ENCODE results near the gene ULK3. TPM values are rescaled to one million over a fixed set of nuclear protein-coding genes. Genes with fewer than 3 reads are reported as not detected.

Gene ULK3
- total and polyA plus RNA-seq, 2 donors (not counting 3 experiments of a cell fraction or from before 2014, with no cell fraction given) = 36.0 to 48.6 TPM

DNA sequence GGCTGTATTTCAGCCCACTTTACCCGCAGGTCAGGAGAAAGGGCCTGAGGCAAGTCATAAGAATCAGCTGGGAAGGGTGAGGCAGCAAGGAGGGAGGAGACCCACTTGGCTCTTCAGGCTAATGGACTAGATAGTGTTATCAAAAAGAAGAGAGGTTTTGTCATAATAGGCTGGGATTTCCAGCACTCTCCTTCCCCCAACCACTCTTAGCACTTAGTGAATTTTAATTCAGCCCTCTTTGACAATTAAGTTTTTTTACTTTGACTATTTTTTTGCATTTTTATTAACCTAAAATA lies 47.7 kb upstream of the ULK3 start:
- Histone ChIP-seq H3K36me3 (ENCODE audit: control insufficient read depth in 2 of 2, extremely low read depth in 1 of 2, insufficient read depth in 2 of 2, low read length in 2 of 2) (peaks cover 0 to 6% of the 10 kb centered on the region in 2 experiments), H3K4me2 (ENCODE audit: insufficient read depth, low read length) (peak overlapping the region; percentile 88), H2AFZ (ENCODE audit: low read depth, low read length) (peak overlapping the region; percentile 84), H3K9me1 (replicated peaks; ENCODE audit: control insufficient read depth, extremely low read depth, insufficient read depth, low read length) (no peaks in the 10 kb centered on the region), H3K27ac (ENCODE audit: insufficient read depth, low read depth, low read length) (no peak overlapping the region), H3K9me3 (replicated peaks; ENCODE audit: control insufficient read depth, insufficient read depth, low read length) (no peaks in the 10 kb centered on the region), H3K79me2 (ENCODE audit: control insufficient read depth, insufficient read depth, low read length) (peaks cover 6% of the 10 kb centered on the region), H3K4me3 (replicated peaks in 1 of 3; ENCODE audit: insufficient read depth in 1 of 3, low read depth in 1 of 3, low read length in 3 of 3) (peak overlapping the region; percentile 30 to 83 (median 74)), H3K4me1 (ENCODE audit: control insufficient read depth, extremely low read depth, insufficient read depth, low read length) (peaks cover 12% of the 10 kb centered on the region), H3K27me3 (ENCODE audit: control insufficient read depth in 2 of 2, insufficient read depth in 2 of 2, low read length in 2 of 2) (no peaks in the 10 kb centered on the region), H3K9ac (replicated peaks; ENCODE audit: extremely low read depth, insufficient read depth, low read length) (peak overlapping the region; percentile 76), H4K20me1 (replicated peaks; ENCODE audit: control insufficient read depth, extremely low read depth, insufficient read depth, low read length) (no peaks in the 10 kb centered on the region)
- no TSS peak for BruUV-seq (replicated peaks)
- CTCF ChIA-PET = interaction anchor here (1.0 to 3.1 kb wide), 2 partner anchors 11 to 16 kb away, joined by 4 to 28 read pairs; partner anchors contain the start of gene FAM219B
- DNase-seq (ENCODE audit: low read depth, low spot score) = no peak
- dilution Hi-C loops (cut with MboI; ENCODE audit: extremely low pct_ligation_motif_present, low sequenced_read_pairs) = no loop called here
- no peak for FAIRE-seq
- TF ChIP-seq, protein P1, sequence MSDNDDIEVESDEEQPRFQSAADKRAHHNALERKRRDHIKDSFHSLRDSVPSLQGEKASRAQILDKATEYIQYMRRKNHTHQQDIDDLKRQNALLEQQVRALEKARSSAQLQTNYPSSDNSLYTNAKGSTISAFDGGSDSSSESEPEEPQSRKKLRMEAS (IDR thresholded peaks at IDR 0.05; ENCODE audit: insufficient read depth, insufficient read length) = no peak
- TF ChIP-seq EZH2 (IDR thresholded peaks at IDR 0.05; ENCODE audit: borderline replicate concordance, low read depth, low read length, severe bottlenecking) (no peak), POLR2AphosphoS5 (IDR thresholded peaks at IDR 0.05; ENCODE audit: insufficient read depth, low read depth, low read length) (no peak), POLR2A (IDR thresholded peaks at IDR 0.05; ENCODE audit: low read depth, low read length) (no peak), MYC (IDR thresholded peaks at IDR 0.05; ENCODE audit: low read depth, low read length) (no peak), FOS (IDR thresholded peaks at IDR 0.05; ENCODE audit: borderline replicate concordance, insufficient read depth, low read length) (no peak), JUN (IDR thresholded peaks at IDR 0.05; ENCODE audit: borderline replicate concordance, insufficient read depth, insufficient read length, low read depth) (no peak), GATA2 (IDR thresholded peaks at IDR 0.05; ENCODE audit: insufficient read depth, insufficient read length, low read depth, low read length) (no peak)
- TF ChIP-seq, protein P2, sequence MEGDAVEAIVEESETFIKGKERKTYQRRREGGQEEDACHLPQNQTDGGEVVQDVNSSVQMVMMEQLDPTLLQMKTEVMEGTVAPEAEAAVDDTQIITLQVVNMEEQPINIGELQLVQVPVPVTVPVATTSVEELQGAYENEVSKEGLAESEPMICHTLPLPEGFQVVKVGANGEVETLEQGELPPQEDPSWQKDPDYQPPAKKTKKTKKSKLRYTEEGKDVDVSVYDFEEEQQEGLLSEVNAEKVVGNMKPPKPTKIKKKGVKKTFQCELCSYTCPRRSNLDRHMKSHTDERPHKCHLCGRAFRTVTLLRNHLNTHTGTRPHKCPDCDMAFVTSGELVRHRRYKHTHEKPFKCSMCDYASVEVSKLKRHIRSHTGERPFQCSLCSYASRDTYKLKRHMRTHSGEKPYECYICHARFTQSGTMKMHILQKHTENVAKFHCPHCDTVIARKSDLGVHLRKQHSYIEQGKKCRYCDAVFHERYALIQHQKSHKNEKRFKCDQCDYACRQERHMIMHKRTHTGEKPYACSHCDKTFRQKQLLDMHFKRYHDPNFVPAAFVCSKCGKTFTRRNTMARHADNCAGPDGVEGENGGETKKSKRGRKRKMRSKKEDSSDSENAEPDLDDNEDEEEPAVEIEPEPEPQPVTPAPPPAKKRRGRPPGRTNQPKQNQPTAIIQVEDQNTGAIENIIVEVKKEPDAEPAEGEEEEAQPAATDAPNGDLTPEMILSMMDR (IDR thresholded peaks at IDR 0.05; ENCODE audit: extremely low read depth in 1 of 2, insufficient read depth in 1 of 2, low read depth in 1 of 2, low read length in 2 of 2) = no peak
- intact Hi-C loops (cut with micrococcal nuclease) = no loop called here
- POLR2A ChIA-PET = no interaction called here

Measured in endothelial cell of umbilical vein (primary cell).